Immature natural killer cell (primary cell): Measurements from ENCODE around the gene TSPAN18. TPM values are rescaled to one million over a fixed set of nuclear protein-coding genes. Genes with fewer than 3 reads are reported as not detected.

Experiments used
- DNase-seq, 3 donors: peaks; one replicate each; pipeline ENCODE4 v3.0.0; 2022; ENCODE audit warnings: mixed read lengths in 1 of 3
- H3K27ac Mint-ChIP-seq, 6 donors: one replicate each; pipeline ENCODE4 v1.8.0; 2020; ENCODE audit warnings: mixed read lengths in 6 of 6, mild to moderate bottlenecking in 5 of 6, inconsistent platforms in 4 of 6, moderate library complexity in 3 of 6
- H3K27me3 Mint-ChIP-seq, 3 donors: one replicate each; pipeline ENCODE4 v1.8.0; 2020 to 2021; ENCODE audit warnings: low read depth in 3 of 3, mild to moderate bottlenecking in 3 of 3, mixed read lengths in 3 of 3, moderate library complexity in 3 of 3, inconsistent platforms in 1 of 3
- H3K36me3 Mint-ChIP-seq, 3 donors: one replicate each; pipeline ENCODE4 v1.8.0; 2020; ENCODE audit warnings: mixed read lengths in 3 of 3, inconsistent platforms in 2 of 3, mild to moderate bottlenecking in 2 of 3
- H3K4me1 Mint-ChIP-seq, 2 donors: one replicate each; pipeline ENCODE4 v1.8.0; 2020; ENCODE audit warnings: inconsistent platforms in 2 of 2, mild to moderate bottlenecking in 2 of 2, mixed read lengths in 2 of 2, moderate library complexity in 1 of 2
- H3K4me3 Mint-ChIP-seq, 5 donors: one replicate each; pipeline ENCODE4 v1.8.0; 2020; ENCODE audit warnings: mild to moderate bottlenecking in 5 of 5, mixed read lengths in 5 of 5, inconsistent platforms in 3 of 5, moderate library complexity in 3 of 5
- H3K9me3 Mint-ChIP-seq, 6 donors: one replicate each; pipeline ENCODE4 v1.8.0; 2020; ENCODE audit warnings: mild to moderate bottlenecking in 6 of 6, mixed read lengths in 6 of 6, inconsistent platforms in 4 of 6, moderate library complexity in 3 of 6
- polyA plus RNA-seq, 3 donors: library from polyadenylated mRNA; unstranded; fragments of 300-500 nt; fragmentation: Illumina TruSeq; gene quantifications; one replicate each; pipeline ENCODE4 v1.2.3, GENCODE V29; 2021

Gene TSPAN18
- polyA plus RNA-seq, 3 donors from 2014 or later, result 0.84 to 0.93 (median 0.86) TPM

- Mint-ChIP-seq H3K27me3 (peaks cover 6 to 25% (median 18%) of the 10 kb centered on the region in 3 donors), H3K27ac (no peak overlapping the region), H3K36me3 (peaks cover 4 to 20% (median 4%) of the 10 kb centered on the region in 3 donors), H3K4me3 (no peak overlapping the region), H3K4me1 (no peaks in the 10 kb centered on the region), H3K9me3 (peaks cover 5 to 21% (median 11%) of the 10 kb centered on the region in 6 donors)
- no peak for DNase-seq
Observed at GRCh38 chr11:44848963-44849350, 122.2 kb downstream of the TSPAN18 start.

- H3K4me3 Mint-ChIP-seq, result no peak overlapping the region
- peaks cover 4 to 17% (median 4%) of the 10 kb centered on the region in 3 donors for H3K36me3 Mint-ChIP-seq
- peaks cover 5 to 17% (median 8%) of the 10 kb centered on the region in 6 donors for H3K9me3 Mint-ChIP-seq
- DNase-seq, result no peak
- H3K27me3 Mint-ChIP-seq, result peaks cover 6 to 20% (median 18%) of the 10 kb centered on the region in 3 donors
- no peak overlapping the region for H3K27ac Mint-ChIP-seq
- no peaks in the 10 kb centered on the region for H3K4me1 Mint-ChIP-seq
Observed at GRCh38 chr11:44849424-44849823, 122.7 kb downstream of the TSPAN18 start.

- peaks cover 3 to 13% (median 5%) of the 10 kb centered on the region in 6 donors for H3K9me3 Mint-ChIP-seq
Observed at GRCh38 chr11:44849922-44850321, 123.2 kb downstream of the TSPAN18 start.

GRCh38 chr11:44851496-44851895 is 124.7 kb downstream of the TSPAN18 start:
- H3K4me1 Mint-ChIP-seq, result no peaks in the 10 kb centered on the region
- no peak overlapping the region for H3K4me3 Mint-ChIP-seq
- H3K27ac Mint-ChIP-seq, result no peak overlapping the region
- no peak for DNase-seq
- peaks cover 4 to 17% (median 14%) of the 10 kb centered on the region in 3 donors for H3K27me3 Mint-ChIP-seq
- peaks cover 3 to 11% (median 5%) of the 10 kb centered on the region in 6 donors for H3K9me3 Mint-ChIP-seq
- H3K36me3 Mint-ChIP-seq, result peaks cover 4 to 7% (median 4%) of the 10 kb centered on the region in 3 donors

More at GRCh38 chr11:44849922-44850321, 123.2 kb downstream of the TSPAN18 start:
- Mint-ChIP-seq H3K4me3 (no peak overlapping the region), H3K27ac (no peak overlapping the region), H3K36me3 (peaks cover 4 to 14% (median 4%) of the 10 kb centered on the region in 3 donors), H3K27me3 (peaks cover 4 to 18% (median 17%) of the 10 kb centered on the region in 3 donors), H3K4me1 (no peaks in the 10 kb centered on the region)
- DNase-seq, result no peak

- Mint-ChIP-seq H3K4me1 (no peaks in the 10 kb centered on the region), H3K27me3 (peaks cover 6 to 12% (median 11%) of the 10 kb centered on the region in 3 donors), H3K27ac (no peak overlapping the region), H3K4me3 (no peak overlapping the region), H3K9me3 (peaks cover 0 to 5% (median 0%) of the 10 kb centered on the region in 6 donors), H3K36me3 (peaks cover 0 to 4% (median 3%) of the 10 kb centered on the region in 3 donors)
- no peak for DNase-seq
Observed at GRCh38 chr11:44852159-44852747, 125.5 kb downstream of the TSPAN18 start.

- H3K4me1 Mint-ChIP-seq, result no peaks in the 10 kb centered on the region
- H3K27ac Mint-ChIP-seq, result no peak overlapping the region
- no peak for DNase-seq
- H3K36me3 Mint-ChIP-seq, result peaks cover 0 to 3% (median 0%) of the 10 kb centered on the region in 3 donors
- H3K4me3 Mint-ChIP-seq, result no peak overlapping the region
- H3K27me3 Mint-ChIP-seq, result peaks cover 7 to 13% (median 11%) of the 10 kb centered on the region in 3 donors
- peaks cover 0 to 1% (median 0%) of the 10 kb centered on the region in 6 donors for H3K9me3 Mint-ChIP-seq
Observed at GRCh38 chr11:44852952-44853351, 126.2 kb downstream of the TSPAN18 start.

GRCh38 chr11:44853666-44854065 is 126.9 kb downstream of the TSPAN18 start:
- Mint-ChIP-seq H3K4me1 (no peaks in the 10 kb centered on the region), H3K4me3 (no peak overlapping the region), H3K36me3 (peaks cover 0 to 3% (median 0%) of the 10 kb centered on the region in 3 donors), H3K9me3 (peaks cover 0 to 1% (median 0%) of the 10 kb centered on the region in 6 donors), H3K27me3 (peaks cover 7 to 18% (median 8%) of the 10 kb centered on the region in 3 donors), H3K27ac (no peak overlapping the region)
- no peak for DNase-seq

GRCh38 chr11:44854086-44854485 is 127.3 kb downstream of the TSPAN18 start:
- H3K9me3 Mint-ChIP-seq, result peaks cover 0 to 1% (median 0%) of the 10 kb centered on the region in 6 donors
- H3K36me3 Mint-ChIP-seq, result peaks cover 0 to 1% (median 0%) of the 10 kb centered on the region in 3 donors
- DNase-seq, result no peak
- peaks cover 5 to 22% (median 7%) of the 10 kb centered on the region in 3 donors for H3K27me3 Mint-ChIP-seq
- H3K4me1 Mint-ChIP-seq, result no peaks in the 10 kb centered on the region
- H3K4me3 Mint-ChIP-seq, result no peak overlapping the region
- H3K27ac Mint-ChIP-seq, result no peak overlapping the region

GRCh38 chr11:44854741-44855492 is 128.2 kb downstream of the TSPAN18 start:
- Mint-ChIP-seq H3K4me1 (peaks cover 0 to 2% of the 10 kb centered on the region in 2 donors), H3K9me3 (peaks cover 0 to 1% (median 0%) of the 10 kb centered on the region in 6 donors), H3K27ac (no peak overlapping the region), H3K4me3 (no peak overlapping the region), H3K36me3 (no peaks in the 10 kb centered on the region), H3K27me3 (peaks cover 6 to 24% (median 7%) of the 10 kb centered on the region in 3 donors)
- no peak for DNase-seq

GRCh38 chr11:44855493-44855849 is 128.7 kb downstream of the TSPAN18 start:
- DNase-seq, result no peak
- H3K9me3 Mint-ChIP-seq, result peaks cover 0 to 1% (median 0%) of the 10 kb centered on the region in 6 donors
- no peak overlapping the region for H3K4me3 Mint-ChIP-seq
- no peaks in the 10 kb centered on the region for H3K36me3 Mint-ChIP-seq
- H3K4me1 Mint-ChIP-seq, result peaks cover 1 to 7% of the 10 kb centered on the region in 2 donors
- no peak overlapping the region for H3K27ac Mint-ChIP-seq
- peaks cover 6 to 26% (median 7%) of the 10 kb centered on the region in 3 donors for H3K27me3 Mint-ChIP-seq

GRCh38 chr11:44857490-44858090 is 130.8 kb downstream of the TSPAN18 start:
- DNase-seq, result no peak
- Mint-ChIP-seq H3K27me3 (peaks cover 10 to 43% (median 21%) of the 10 kb centered on the region in 3 donors), H3K4me1 (peaks cover 19 to 28% of the 10 kb centered on the region in 2 donors), H3K27ac (no peak overlapping the region), H3K36me3 (no peaks in the 10 kb centered on the region), H3K9me3 (peaks cover 0 to 1% (median 0%) of the 10 kb centered on the region in 6 donors), H3K4me3 (no peak overlapping the region)

- Mint-ChIP-seq H3K9me3 (peaks cover 0 to 1% (median 0%) of the 10 kb centered on the region in 6 donors), H3K27me3 (peaks cover 15 to 51% (median 20%) of the 10 kb centered on the region in 3 donors)
Observed at GRCh38 chr11:44858796-44859527, 132.2 kb downstream of the TSPAN18 start.

GRCh38 chr11:44859528-44859925 is 132.8 kb downstream of the TSPAN18 start:
- no peak overlapping the region for H3K27ac Mint-ChIP-seq
- H3K4me1 Mint-ChIP-seq, result peaks cover 27 to 40% of the 10 kb centered on the region in 2 donors
- peaks cover 0 to 1% (median 0%) of the 10 kb centered on the region in 6 donors for H3K9me3 Mint-ChIP-seq
- no peak for DNase-seq
- H3K36me3 Mint-ChIP-seq, result no peaks in the 10 kb centered on the region
- peaks cover 15 to 51% (median 20%) of the 10 kb centered on the region in 3 donors for H3K27me3 Mint-ChIP-seq
- no peak overlapping the region for H3K4me3 Mint-ChIP-seq

More at GRCh38 chr11:44858796-44859527, 132.2 kb downstream of the TSPAN18 start:
- Mint-ChIP-seq H3K36me3 (no peaks in the 10 kb centered on the region), H3K4me1 (peaks cover 27 to 40% of the 10 kb centered on the region in 2 donors), H3K27ac (no peak overlapping the region), H3K4me3 (no peak overlapping the region)
- DNase-seq, result no peak
